Measurements from ENCODE around the gene PRKAA1.

Gene PRKAA1

GRCh38 chr5:40834849-40835787 lies 36.9 kb upstream of the PRKAA1 start, which contains the start of gene RPL37 (continued):
- TF ChIP-seq ZSCAN18 (tag by site-specific recombination; IDR thresholded peaks at IDR 0.05): peak; percentile 83
- TF ChIP-seq SETDB1 (IDR thresholded peaks at IDR 0.05; ENCODE audit: insufficient read length, low read length): no peak
- no peak; the same call in 1 of the 2 replicates for TF ChIP-seq ZNF366 (tag by site-specific recombination; conservative IDR thresholded peaks at IDR 0.05)
- TF ChIP-seq HOXA7 (CRISPR knock-in tag; IDR thresholded peaks at IDR 0.05; ENCODE audit: borderline replicate concordance): no peak
- TF ChIP-seq SCRT2 (tag by site-specific recombination; IDR thresholded peaks at IDR 0.05): peak; percentile 67; the same call in 1 of the 2 replicates
- TF ChIP-seq ZBTB8A (tag by site-specific recombination; IDR thresholded peaks at IDR 0.05): peak; percentile 86
- TF ChIP-seq OSR2 (tag by site-specific recombination; IDR thresholded peaks at IDR 0.05): peak; percentile 70
- TF ChIP-seq ZNF211 (tag by site-specific recombination; IDR thresholded peaks at IDR 0.05; ENCODE audit: low read depth): no peak
- TF ChIP-seq, protein P1, sequence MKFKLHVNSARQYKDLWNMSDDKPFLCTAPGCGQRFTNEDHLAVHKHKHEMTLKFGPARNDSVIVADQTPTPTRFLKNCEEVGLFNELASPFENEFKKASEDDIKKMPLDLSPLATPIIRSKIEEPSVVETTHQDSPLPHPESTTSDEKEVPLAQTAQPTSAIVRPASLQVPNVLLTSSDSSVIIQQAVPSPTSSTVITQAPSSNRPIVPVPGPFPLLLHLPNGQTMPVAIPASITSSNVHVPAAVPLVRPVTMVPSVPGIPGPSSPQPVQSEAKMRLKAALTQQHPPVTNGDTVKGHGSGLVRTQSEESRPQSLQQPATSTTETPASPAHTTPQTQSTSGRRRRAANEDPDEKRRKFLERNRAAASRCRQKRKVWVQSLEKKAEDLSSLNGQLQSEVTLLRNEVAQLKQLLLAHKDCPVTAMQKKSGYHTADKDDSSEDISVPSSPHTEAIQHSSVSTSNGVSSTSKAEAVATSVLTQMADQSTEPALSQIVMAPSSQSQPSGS (tag by site-specific recombination; IDR thresholded peaks at IDR 0.05; ENCODE audit: low read depth): no peak
- TF ChIP-seq SCRT1 (tag by site-specific recombination; IDR thresholded peaks at IDR 0.05; ENCODE audit: borderline replicate concordance): 0 out of 2 replicates have a peak, but pooled peaks have one; percentile 23
- TF ChIP-seq INSM2 (tag by site-specific recombination; IDR thresholded peaks at IDR 0.05): peak; percentile 91
- peak; percentile 79 for TF ChIP-seq ZNF146 (tag by site-specific recombination; IDR thresholded peaks at IDR 0.05)
- no peak for TF ChIP-seq ZNF132 (tag by site-specific recombination; IDR thresholded peaks at IDR 0.05; ENCODE audit: borderline replicate concordance)
- peak; percentile 61; the same call in 1 of the 2 replicates for TF ChIP-seq ZSCAN16 (tag by site-specific recombination; IDR thresholded peaks at IDR 0.05)
- TF ChIP-seq ZNF2 (tag by site-specific recombination; IDR thresholded peaks at IDR 0.05): peak; percentile 98
- peak; percentile 92 for TF ChIP-seq EGR2 (tag by site-specific recombination; IDR thresholded peaks at IDR 0.05; ENCODE audit: low read depth)
- no peak; the same call in 1 of the 2 replicates for TF ChIP-seq PRDM2 (tag by site-specific recombination; IDR thresholded peaks at IDR 0.05; ENCODE audit: borderline replicate concordance)
- no peak for TF ChIP-seq SALL2 (tag by site-specific recombination; IDR thresholded peaks at IDR 0.05; ENCODE audit: borderline replicate concordance)
- TF ChIP-seq ZNF791 (tag by site-specific recombination; IDR thresholded peaks at IDR 0.05): no peak
- no peak for TF ChIP-seq ZNF266 (tag by site-specific recombination; IDR thresholded peaks at IDR 0.05; ENCODE audit: low read depth)
- no peak for TF ChIP-seq ZNF48 (tag by site-specific recombination; IDR thresholded peaks at IDR 0.05)
- peak; percentile 75 for TF ChIP-seq WT1 (tag by site-specific recombination; IDR thresholded peaks at IDR 0.05)
- TF ChIP-seq ZNF19 (tag by site-specific recombination; IDR thresholded peaks at IDR 0.05; ENCODE audit: low read depth): 0 out of 2 replicates have a peak, but pooled peaks have one; percentile 41
- no peak for TF ChIP-seq ZNF555 (tag by site-specific recombination; conservative IDR thresholded peaks at IDR 0.05)
- peak; percentile 100 for TF ChIP-seq ZFP37 (tag by site-specific recombination; IDR thresholded peaks at IDR 0.05)
- no peak for TF ChIP-seq ZNF548 (tag by site-specific recombination; IDR thresholded peaks at IDR 0.05)
- no peak for TF ChIP-seq ZNF157 (tag by site-specific recombination; IDR thresholded peaks at IDR 0.05)
- 0 out of 2 replicates have a peak, but pooled peaks have one; percentile 2 for TF ChIP-seq ZNF37A (tag by site-specific recombination; IDR thresholded peaks at IDR 0.05)
- no peak for TF ChIP-seq ZNF311 (tag by site-specific recombination; IDR thresholded peaks at IDR 0.05; ENCODE audit: borderline replicate concordance)
- TF ChIP-seq ZNF621 (tag by site-specific recombination; IDR thresholded peaks at IDR 0.05): no peak

Measured in HEK293 (cell line).